Stimulated activated CD4-positive, alpha-beta T cell treated with anti-CD3 and anti-CD28 coated beads, Interleukin-4, amount 100 ng/mL, for 4 hours (primary cell): ENCODE data around the gene TGFBR3.
A peak's percentile ranks its signal among the peaks of the same experiment; 100 is the strongest.

Experiments
- DNase-seq, 2 experiments: peaks; one replicate each; pipeline ENCODE4 v3.0.0-alpha.2; 2020

TGFBR3 gene

DNA sequence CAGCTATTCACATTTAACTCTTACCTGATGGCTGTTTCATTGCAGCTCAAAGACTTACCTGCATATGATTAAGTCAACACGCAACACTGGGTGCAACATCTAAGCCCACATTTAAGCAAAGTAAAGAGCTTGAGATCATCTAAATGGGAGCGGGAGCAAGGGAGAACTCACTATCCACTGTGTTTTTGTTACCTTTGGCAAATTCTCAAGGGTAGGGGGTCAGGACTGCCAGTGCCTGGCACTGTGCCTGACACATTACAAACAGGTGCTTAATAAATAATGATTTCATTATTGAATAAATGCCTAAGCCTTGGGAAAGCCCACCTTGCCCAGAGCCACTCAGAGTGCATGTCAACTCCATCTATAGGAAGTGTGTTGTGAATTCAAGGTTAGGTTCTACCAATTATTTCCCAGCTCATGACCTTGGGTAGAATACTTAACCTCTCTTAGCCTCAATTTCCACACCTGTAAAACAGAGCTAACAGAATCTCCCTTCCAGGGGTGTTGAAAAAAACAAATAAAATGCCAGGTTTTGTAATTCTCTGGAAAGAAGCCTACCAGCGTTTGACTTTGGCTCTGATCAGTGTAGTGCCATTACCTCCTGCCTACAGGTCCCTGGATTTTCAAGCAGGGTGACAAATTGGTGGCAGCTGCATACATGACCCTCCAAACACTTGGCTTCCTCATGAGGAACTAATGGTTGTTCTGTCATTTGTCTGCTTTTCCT, 109.7 kb downstream of the TGFBR3 start:
- no peak for DNase-seq

DNA sequence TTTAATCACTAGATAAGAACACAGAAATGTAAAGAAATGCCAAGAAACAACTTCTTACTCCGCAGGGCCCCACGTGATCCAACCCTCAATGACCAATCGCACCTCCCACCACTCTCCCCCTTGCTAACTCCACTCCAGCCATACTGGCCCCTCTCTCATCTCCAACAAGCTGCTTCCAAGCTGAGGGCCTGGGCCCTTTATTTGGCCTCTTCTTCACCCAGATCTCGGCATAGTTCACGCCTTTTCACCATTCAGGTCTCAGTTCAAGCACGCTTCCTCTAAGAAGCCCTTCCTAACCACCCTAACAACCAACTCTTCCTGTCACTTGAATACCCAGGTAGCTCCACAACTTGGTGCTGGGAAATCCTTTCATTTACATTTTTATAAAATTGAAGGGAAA, 110.7 kb downstream of the TGFBR3 start:
- DNase-seq, result no peak

DNA sequence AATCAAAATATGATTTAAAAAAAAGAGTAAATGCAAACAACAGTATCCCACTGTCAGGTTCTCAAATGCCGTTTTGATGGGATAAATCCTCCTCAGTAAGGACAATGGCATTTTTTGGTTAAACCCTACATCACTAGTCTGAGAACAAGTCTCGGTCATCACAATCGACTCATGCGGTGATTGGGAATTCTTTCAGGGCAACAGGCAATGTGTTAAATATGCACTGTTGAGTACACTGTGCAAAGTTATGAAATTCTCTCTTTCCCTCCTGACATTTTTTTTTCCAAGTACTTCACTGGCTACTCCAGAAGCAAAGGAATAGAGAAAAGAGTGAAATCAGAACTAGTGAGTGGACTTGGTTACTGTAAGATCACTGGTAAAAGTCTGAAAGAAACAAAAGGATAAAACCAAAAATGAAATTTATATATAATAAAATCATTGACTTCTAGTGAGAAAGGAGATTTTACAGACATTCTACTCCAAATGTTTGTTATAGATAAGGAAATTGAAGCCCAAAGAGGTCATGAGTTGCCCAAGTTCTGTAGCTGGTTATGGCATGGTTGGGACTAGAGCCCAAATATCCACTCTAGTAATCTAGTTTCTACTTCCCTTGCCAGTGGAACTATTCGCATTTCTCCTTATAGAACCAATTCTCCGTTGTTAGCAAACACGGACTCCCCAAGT, 111.3 kb downstream of the TGFBR3 start:
- no peak for DNase-seq

DNA sequence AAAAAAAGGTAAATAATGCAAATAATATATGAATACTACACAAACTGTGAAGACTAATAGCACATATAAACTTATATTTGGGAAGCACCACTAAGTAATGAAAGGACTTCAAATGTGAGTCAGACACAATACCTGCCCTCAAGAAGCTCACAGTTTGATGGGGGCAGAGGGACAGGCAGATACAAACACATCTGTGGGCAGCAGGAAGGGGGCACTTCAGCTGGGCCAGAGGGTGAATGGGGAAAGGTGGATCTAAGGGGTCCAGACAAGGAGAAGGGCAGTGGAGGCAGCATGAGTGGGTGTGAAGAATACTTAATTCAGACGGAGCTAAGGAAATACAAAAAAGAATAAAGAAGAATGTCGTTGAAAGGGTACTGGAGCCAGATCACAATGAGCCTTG, 114.2 kb downstream of the TGFBR3 start:
- DNase-seq, result no peak

DNA sequence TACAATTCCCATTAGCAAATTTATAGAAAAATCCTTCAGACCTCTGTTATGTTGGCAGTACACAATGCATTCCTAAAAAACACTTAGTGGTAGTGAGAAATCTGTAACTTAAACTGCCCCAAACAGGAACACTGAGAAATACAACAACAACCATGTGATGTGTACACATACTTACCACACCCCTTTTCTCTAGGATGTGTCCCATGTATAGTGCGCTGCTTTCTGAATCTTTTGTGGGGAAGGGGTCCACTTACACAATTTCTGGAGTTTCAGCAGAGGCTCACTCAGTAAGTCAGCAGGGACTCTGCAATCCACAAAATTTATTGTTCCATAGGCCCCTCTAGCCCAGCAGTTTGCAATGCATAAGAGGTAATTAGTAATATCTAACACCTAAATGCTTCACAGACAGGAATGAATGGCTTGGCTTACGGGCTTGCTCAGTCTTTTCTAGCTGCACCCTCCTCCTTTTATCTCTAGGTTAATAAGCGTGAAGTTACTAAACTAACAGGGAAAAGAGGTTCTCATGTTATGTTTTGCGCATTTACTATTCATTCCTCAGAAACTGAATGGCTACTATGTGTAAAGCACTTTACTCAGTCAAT, 115.2 kb downstream of the TGFBR3 start:
- no peak for DNase-seq

DNA sequence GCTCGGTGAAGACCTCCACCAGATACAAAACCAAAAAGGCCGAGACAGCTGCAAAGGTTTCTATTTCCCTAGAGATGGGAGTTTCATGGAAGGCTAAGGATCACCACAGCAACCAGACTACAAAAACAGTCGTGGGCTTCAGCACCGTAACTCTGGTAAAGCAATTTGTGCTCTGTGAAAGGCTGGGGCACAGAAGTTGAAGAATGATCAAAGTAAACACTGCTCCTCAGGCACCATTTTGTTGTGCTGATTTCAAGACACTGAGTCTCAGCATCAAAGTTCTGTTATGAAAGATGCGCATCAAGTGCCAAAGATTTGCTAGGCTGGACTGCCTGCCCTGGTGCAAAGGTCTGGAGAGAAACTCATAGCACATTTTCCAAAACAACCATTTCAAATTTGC, 116.2 kb downstream of the TGFBR3 start:
- no peak for DNase-seq

DNA sequence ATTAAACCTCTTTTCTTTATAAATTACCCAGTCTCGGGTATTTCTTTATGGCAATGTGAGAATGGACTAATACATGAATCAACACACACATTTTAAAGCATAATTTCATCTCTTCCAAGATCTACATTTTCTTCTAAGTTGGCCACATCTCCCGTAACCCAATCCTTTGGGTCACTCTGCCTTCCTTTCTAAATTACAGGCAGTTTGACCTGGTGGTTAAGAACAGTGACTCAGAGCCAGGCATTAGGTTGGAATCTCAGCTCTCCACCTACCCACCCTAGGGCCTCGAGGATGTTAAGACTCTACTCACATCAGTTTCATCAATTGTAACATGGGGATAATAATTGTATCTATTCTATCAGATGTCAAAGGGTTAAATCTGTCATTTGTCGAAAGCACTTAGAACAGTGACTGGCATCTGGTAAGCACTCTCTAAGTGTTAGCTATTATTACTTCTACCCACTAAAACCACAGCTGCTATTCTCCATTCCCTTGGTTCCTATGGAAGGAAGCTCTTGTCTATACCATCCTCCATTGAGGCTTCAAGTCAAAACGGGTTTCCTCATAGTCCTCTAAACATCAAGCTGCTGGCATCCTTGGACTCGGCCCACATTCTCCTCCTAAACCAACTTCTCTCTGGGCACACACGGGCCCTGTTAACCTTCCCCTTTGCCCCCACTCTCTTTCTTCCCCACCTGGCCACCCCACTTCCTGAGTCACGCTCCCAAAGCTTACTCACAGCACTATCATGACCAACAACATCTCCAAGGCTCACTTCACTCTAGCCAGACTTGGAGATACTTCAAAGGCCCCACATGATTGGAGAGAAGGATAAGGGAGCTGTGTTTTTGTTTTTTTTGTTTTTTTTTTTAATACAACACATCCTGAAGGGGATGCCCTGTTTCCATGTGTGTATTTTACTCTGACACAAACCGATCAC, 116.9 kb downstream of the TGFBR3 start:
- DNase-seq, result no peak

DNA sequence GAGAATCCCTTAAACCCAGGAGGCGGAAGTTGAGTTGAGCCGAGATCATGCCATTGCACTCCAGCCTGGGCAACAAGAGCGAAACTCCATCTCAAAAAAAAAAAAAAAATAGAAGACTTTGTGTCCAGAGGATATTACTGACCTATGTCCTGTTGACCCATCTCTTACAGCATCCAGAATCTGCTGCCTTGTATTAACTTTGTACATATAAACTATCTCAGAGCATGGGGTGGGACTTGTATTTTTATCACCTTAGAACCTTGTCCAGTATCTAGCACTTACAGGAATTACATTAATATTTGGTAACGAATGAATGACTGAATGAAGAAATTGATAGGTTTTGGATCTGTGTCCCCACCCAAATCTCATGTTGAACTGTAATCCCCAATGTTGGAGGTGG, 117.8 kb downstream of the TGFBR3 start:
- no peak for DNase-seq

DNA sequence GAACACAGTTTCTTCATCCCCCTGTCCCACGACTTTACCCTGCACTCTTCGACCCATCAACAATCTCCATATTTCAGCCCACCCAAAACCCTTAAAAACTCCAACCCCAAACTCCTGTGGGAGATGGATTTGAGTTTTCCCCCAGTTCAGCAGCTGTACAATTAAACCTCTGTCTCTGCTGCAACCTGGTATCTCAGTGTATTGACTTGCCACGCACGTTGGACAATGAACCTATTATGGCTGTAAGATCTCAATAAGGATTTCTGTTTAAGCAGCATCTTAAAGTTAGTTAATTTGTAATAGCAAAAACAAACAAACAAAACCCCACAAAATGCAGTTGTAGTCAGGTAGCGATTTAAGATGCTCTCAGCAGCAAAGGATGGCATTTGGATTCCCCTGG, 119.1 kb downstream of the TGFBR3 start:
- DNase-seq, result no peak

DNA sequence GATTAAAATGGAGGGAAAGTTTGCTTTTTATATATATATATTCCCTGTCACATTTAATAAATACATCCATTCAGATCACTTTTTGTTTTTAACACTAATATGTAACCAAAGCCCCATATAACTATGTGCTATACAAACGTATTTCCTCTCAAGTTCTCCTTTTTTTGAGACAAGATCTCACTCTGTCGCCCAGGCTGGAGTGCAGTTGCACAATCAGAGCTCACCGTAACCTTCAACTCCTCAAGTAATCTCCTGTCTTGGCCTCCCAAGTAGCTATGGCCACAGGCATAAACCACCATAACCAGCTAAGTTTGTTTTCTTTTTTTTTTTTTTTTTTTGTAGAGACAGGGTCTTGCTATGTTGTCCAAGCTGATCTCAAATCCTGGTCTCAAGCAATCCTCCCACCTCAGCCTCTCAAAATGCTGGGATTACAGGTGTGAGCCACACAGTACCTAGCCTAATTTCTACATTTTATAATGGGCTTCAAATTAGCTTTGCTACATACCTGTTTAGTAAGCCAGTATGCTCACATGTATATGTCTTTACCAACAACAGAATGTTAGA, 120.0 kb downstream of the TGFBR3 start:
- no peak for DNase-seq

DNA sequence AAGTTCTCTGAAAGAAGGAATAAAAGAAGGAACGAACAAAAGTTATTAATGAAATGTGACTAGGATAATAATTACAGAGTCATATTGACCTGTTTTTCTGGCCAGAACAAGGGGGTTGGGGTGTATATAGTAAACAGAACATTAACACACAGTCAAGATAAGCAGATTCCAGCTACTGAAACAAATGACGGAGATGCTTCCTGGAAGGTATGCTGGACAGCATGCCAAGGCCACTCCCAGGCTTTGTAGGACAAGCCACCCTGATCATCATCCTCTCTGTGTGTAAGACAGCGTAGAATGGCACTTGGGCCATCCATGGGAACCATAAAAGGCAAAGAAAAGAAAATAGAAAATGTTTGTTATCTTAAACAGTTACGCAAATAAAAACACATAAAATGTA, 120.7 kb downstream of the TGFBR3 start:
- no peak for DNase-seq

DNA sequence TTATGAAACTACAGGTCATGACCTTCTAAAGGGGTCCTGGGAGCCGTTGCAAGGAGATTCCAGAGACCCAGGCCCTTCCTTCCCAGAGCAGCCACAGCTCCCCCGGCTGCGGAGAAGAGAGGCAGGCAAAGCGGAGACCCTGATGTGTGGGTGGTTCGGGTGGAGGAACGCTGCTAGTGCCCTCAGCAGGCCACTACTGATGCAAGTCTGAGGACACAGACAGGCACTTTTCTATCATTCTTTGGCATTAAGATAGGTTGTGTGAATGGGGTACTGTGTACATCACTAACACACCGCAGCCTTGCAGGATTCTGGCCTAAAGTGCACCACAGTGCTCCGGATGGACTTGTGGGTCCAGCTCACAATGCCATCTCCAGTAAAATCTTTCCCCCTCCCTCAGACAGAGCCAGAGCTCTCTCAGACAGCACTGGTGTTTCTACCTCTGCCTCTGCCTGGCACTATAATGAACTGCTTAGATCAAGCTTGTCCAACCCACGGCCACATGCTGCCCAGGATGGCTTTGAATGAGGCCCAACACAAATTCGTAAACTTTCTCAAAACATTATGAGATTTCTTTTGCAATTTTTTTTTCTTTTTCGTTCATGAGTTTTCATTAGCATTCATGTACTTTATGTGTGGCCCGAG, 121.4 kb downstream of the TGFBR3 start:
- DNase-seq, result no peak

DNA sequence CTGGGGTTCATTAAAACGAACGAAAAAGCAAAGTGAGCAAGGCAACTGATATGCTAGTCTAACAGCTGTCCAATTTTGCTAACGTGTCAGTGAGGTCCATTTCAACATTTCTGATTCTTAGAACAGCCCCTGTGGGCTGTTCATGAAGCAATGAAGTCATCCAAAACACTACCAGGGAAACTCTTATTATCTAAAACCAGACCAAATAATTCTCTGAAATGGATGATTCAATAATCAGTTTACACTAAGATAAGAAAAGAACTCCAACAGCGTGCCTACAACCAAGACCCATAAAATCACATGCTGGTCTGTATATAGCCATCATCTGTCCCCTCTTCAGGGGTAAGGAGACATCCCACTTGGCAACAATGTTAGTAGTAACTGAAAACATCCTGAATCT, 122.7 kb downstream of the TGFBR3 start:
- no peak for DNase-seq

DNA sequence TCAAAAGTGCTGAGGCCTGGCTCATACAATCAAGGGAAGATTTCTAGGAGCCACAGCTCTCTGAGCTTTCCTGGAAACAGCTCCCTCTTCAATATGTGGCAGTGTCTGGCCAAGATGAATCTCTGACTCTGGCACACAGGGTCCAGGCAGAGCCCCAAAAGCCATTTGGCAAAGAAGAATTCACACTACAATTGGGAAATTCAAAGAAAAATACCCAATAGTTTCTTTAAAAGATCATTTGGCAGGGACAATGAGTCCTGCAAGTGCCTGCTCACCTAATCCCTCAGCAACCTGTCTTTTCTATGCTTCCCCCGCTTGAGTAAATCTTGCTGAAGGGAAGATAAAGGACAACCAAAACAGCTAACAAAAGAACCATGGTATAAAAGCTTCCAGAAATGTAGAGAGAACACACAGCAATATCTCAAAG, 124.6 kb downstream of the TGFBR3 start:
- DNase-seq, result no peak

DNA sequence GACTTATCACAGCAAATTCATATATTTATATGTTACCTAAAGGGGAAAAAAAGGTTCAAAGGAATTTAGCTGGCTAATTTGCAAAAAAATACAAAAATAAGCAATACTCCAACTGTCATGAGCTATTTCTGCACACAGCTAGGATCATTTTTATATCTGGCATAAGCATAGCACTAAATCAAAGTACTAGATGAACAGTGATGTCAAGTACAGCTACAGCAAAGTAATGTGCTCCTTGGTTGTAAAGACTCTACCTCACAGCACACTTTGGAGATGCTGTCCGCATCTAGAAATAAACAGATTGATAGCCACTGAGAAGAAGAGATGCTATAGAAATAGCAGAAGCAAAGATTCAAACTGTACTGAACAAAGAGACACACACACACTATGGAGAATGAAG, 125.4 kb downstream of the TGFBR3 start:
- DNase-seq, result no peak

DNA sequence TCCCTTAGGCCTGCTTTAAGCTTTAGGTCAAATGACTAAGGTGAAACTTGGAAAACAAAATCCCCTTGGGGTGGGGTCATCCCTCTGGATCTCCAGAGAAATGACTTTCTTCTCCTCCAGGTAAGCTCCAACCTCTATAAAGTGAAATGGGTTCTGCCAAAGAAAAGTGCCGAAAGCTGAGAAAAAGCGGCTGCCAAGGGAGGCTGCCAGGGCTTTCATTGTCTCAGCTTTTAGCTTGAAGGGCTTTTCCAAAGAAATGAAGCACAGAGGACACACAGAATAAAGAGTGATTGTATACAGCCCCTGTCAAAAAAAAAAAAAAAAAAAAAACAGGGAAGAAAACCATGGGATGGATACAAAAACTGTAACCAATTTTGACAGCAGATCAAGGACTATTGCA, 126.9 kb downstream of the TGFBR3 start:
- no peak for DNase-seq

DNA sequence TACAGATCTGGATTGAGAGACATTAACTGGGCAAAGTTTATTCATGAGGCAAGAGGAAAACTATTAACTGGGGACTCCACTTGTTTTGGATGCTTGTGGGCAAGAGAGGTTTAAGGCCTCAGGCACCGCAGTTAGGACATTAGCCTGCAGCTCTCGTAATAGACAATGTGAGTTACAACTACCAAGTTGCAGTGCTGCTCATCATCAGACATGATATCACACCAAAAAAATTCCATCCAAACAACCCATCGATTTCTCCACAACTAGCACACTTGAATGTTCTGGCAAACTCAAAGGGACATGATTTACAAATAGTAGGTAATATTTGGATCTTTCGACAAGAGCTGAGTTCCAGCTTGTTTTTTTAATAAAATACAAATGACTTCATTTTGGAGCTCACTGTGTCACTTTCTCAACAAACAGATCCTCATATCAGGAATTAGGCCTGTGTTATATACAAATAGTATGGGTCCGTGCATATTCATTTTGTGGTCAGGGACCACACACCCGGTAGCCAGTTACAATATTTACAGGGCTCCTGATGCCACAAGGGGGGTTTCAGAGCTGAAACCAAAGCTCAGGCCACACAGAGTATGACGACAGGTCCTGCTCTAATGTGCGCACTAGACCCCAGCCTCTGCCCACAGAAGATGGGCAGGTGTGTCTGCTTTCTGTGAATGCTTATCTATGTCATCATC, 128.0 kb downstream of the TGFBR3 start:
- DNase-seq, result no peak

DNA sequence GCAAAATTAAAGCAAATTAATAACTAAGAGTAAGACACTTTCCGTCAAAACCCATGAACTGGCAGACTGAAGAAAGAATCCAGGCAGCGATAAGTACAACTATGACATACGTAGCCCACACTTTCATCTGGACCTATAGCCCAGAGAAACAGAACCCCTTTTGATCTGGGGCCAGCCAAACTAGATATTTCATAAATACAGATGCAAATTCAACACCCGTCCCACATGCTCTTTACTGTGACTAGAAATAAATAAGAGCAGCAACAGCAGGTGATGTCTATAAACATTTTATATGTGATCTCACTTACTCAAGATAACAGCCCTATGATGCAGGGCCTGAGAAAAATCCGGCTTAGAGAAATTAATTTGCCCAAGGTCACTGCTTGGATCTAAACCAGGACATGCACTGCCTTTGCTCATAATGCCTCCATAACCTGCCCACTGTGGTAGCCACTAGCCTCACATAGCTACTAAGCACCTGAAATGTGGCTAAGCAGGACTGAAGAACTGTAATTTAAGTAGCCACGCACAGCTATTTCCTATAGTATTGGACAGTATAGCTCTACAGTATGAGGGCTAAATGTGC, 130.2 kb downstream of the TGFBR3 start:
- no peak for DNase-seq

DNA sequence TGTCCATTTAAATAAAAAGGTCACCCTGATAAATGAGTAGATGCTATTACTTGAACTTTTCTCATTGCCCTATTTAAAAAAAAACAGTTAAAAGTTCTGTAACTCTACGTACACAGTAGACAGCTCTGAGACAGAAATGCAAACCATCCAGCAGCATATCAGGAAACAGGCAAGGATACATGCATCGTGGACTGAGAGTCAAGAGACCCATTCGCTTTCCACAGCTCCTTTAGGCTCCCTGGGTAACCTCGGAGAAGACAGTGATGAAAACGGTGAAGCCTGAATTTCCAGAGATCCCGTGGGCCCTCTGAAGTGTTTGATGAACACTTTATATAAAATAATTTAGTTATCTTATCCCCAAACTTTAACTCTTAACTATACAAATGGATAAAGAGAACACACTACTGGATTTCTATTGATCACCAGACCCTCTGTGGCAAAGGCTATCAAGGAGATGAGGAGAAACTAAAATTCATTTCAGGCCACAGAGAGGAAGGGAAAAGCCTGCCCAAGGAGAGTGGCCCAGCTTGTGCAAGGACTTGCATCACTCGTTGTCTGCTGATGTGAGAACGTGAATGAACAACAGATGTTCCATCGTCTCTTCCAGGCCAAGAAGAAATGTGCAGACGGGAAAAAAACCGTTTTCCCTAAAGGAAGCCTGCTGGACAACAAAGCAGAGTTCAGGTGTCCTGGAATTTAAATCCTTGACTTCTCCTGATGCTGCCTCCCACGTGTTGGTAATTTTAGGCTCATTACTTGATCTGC, 131.0 kb downstream of the TGFBR3 start:
- no peak for DNase-seq

DNA sequence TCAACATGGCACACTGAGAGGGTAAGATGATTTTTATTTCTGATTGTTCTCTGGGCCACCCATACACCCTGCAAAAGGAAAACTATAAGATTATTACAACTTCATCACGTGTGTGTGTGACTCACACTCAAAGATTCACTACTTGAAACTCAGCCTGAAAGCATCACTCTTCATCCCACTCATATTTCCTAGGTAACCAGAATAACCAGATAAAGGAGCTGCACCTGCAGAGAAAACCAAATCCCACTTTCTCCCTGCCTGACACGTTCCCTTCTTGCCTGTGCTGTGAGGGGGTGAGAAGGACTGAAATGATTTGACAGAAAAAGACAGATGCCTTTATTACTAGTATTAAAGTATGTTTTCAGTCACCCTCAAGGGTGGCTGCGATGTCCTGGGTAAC, 131.6 kb downstream of the TGFBR3 start:
- peak in 1 of 2 experiments; percentile 19 for DNase-seq

DNA sequence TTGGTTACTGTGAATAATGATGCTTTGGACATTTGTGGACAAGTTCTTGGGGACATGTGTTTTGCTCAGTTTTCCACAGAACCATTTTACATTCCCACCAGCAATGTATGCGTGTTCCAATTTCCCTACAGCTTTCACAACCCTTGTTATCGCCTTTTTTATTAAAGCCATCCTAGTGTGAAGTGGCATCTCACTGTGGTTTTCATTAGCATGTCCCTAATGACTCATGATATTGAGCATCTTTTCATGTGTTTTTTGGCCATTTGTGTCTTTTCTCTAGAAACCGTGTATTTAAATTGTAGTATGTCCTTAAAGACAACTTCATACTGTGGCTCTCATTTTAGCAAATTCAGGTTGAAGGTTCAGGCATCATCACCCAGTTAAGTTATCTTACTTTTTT, 132.1 kb downstream of the TGFBR3 start:
- DNase-seq, result no peak
